Neuronal stem cell (in vitro differentiated cells): ENCODE measurements around the gene TMA7.
A peak's percentile ranks its signal among the peaks of the same experiment; 100 is the strongest.

ENCODE experiments used
- DNase-seq: peaks from one replicate; pipeline ENCODE4 v3.0.0-alpha.2; 2013; ENCODE audit warnings: low spot score
- H2AFZ ChIP-seq: one replicate; pipeline ENCODE4 v1.6.1; 2013; ENCODE audit warnings: mild to moderate bottlenecking, low read length, inconsistent platforms
- H2AK5ac ChIP-seq: 2 replicates; pipeline ENCODE4 v1.6.1; 2013; ENCODE audit warnings: low read depth, mild to moderate bottlenecking, inconsistent platforms, low read length, moderate library complexity, mixed read lengths
- H2BK120ac ChIP-seq: 2 replicates; pipeline ENCODE4 v1.6.1; 2013; ENCODE audit warnings: low read depth, mild to moderate bottlenecking, inconsistent platforms, low read length, moderate library complexity, mixed read lengths
- H2BK12ac ChIP-seq: one replicate; pipeline ENCODE4 v1.6.1; 2013; ENCODE audit warnings: low read length, inconsistent platforms
- H2BK15ac ChIP-seq: 2 replicates; pipeline ENCODE4 v1.6.1; 2013; ENCODE audit warnings: mild to moderate bottlenecking, low read length, inconsistent platforms, mixed read lengths
- H2BK5ac ChIP-seq: one replicate; pipeline ENCODE4 v1.6.1; 2013; ENCODE audit warnings: inconsistent platforms, mild to moderate bottlenecking, low read length, moderate library complexity
- H3K14ac ChIP-seq: one replicate; pipeline ENCODE4 v1.6.1; 2013; ENCODE audit warnings: low read length, inconsistent platforms
- H3K18ac ChIP-seq: 2 replicates; pipeline ENCODE4 v1.6.1; 2013; ENCODE audit warnings: low read length, inconsistent platforms
- H3K23ac ChIP-seq: 2 replicates; pipeline ENCODE4 v1.6.1; 2013; ENCODE audit warnings: low read depth, mild to moderate bottlenecking, mixed read lengths, low read length, inconsistent platforms; ENCODE audit not compliant: poor library complexity
- H3K27ac ChIP-seq: replicated peaks from 3 replicates; pipeline ENCODE4 v1.5.1; 2013; ENCODE audit warnings: low read length, inconsistent platforms
- H3K27me3 ChIP-seq, 3 experiments: 2 replicates each; pipeline ENCODE4 v1.6.1; 2013; ENCODE audit warnings: low read length in 3 of 3, mild to moderate bottlenecking in 2 of 3, inconsistent platforms in 1 of 3, low read depth in 1 of 3, mixed read lengths in 1 of 3, moderate library complexity in 1 of 3; ENCODE audit not compliant: control insufficient read depth in 3 of 3, insufficient read depth in 3 of 3
- H3K36me3 ChIP-seq, 2 donors: replicated peaks in 1 of 2; 2 replicates each; pipeline ENCODE4 v1.6.1; 2013; ENCODE audit warnings: low read length in 2 of 2; ENCODE audit not compliant: control insufficient read depth in 2 of 2, insufficient read depth in 2 of 2
- H3K4ac ChIP-seq: 2 replicates; pipeline ENCODE4 v1.6.1; 2013; ENCODE audit warnings: inconsistent platforms, mild to moderate bottlenecking, low read length, moderate library complexity
- H3K4me1 ChIP-seq, 2 donors: 1 replicate in 1 of 2; 2 replicates in 1 of 2; pipeline ENCODE4 v1.6.1; 2013; ENCODE audit warnings: low read length in 2 of 2, low read depth in 1 of 2; ENCODE audit not compliant: control insufficient read depth in 2 of 2, insufficient read depth in 1 of 2
- H3K4me2 ChIP-seq: one replicate; pipeline ENCODE4 v1.6.1; 2013; ENCODE audit warnings: mild to moderate bottlenecking, low read length, inconsistent platforms; ENCODE audit not compliant: insufficient read depth, poor library complexity, severe bottlenecking
- H3K4me3 ChIP-seq, 2 donors: 2 replicates each; pipeline ENCODE4 v1.5.1; 2013; ENCODE audit warnings: low read length in 2 of 2, mild to moderate bottlenecking in 2 of 2, inconsistent platforms in 1 of 2, moderate library complexity in 1 of 2
- H3K79me1 ChIP-seq: one replicate; pipeline ENCODE4 v1.6.1; 2013; ENCODE audit warnings: low read depth, mild to moderate bottlenecking, inconsistent platforms, low read length, moderate library complexity
- H3K9ac ChIP-seq: one replicate; pipeline ENCODE4 v1.6.1; 2013; ENCODE audit warnings: mild to moderate bottlenecking, low read depth, low read length, inconsistent platforms; ENCODE audit not compliant: poor library complexity
- H3K9me3 ChIP-seq, 2 donors: replicated peaks in 1 of 2; 2 replicates each; pipeline versions ENCODE3 to v1.6.1; 2013; ENCODE audit warnings: low read length in 2 of 2, mild to moderate bottlenecking in 2 of 2, inconsistent platforms in 1 of 2, low read depth in 1 of 2, mixed read lengths in 1 of 2, moderate library complexity in 1 of 2; ENCODE audit not compliant: control insufficient read depth in 2 of 2, insufficient read depth in 1 of 2
- H4K8ac ChIP-seq: one replicate; pipeline ENCODE4 v1.6.1; 2013; ENCODE audit warnings: low read depth, mild to moderate bottlenecking, inconsistent platforms, low read length, moderate library complexity
- H4K91ac ChIP-seq: one replicate; pipeline ENCODE4 v1.6.1; 2013; ENCODE audit warnings: low read length, low read depth, mild to moderate bottlenecking, inconsistent platforms; ENCODE audit not compliant: poor library complexity
- WGBS, 2 donors: extraction: QIAGEN DNeasy Blood & Tissue Kit; methylation state at CpG; one replicate each; pipeline ENCODE4 v1.1.7; 2013; ENCODE audit warnings: missing lambda C conversion rate in 2 of 2, mixed read lengths in 1 of 2; ENCODE audit not compliant: insufficient read length in 2 of 2, insufficient replicate concordance in 1 of 2; ENCODE audit errors: extremely low coverage in 2 of 2; 5-methylcytosine and 5-hydroxymethylcytosine counted together

Gene TMA7

DNA sequence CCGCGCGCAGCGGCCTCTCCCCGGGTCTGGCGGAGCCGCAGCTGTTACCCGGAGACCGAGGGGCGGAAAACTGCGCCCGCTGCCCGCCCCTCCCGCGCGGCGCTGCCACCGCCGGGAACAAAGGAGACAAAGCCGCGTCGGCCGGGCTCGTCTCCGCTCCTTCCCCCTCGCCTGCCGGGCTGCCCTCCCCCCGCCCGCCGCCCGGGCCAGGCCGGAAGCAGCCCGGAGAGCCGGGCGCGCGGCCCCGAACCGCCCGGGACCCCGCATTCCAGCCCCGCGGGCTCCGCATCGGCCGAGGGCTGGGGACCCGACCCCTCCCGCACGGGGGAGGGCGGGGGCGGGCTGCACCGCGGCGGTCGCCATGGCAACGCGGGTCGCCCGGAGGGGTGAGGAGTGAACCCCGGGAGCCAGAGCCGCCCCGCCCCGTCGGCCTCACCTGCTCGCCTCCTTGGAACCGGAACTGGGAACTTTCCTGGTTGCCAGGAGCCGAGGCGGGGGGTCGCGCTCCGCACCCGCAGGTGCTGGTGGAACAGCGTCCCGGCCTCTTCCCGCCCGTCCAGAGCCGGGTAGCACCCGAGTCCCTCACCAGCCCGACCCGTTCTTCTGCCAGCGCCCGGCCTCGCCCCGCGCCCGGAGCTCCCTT is 10.6 kb upstream of the TMA7 start:
- H2BK120ac ChIP-seq, result peak overlapping the region; percentile 78
- H3K9ac ChIP-seq, result peak overlapping the region; percentile 94
- H3K4me3 ChIP-seq, result peak overlapping the region; percentile 77 to 84
- H3K27ac ChIP-seq, result peak overlapping the region; percentile 92
- H2AK5ac ChIP-seq, result peak overlapping the region; percentile 88
- no CpG with 5 or more reads among the region's 86 CpGs for WGBS, 2 donors
- peaks cover 15 to 63% of the 10 kb centered on the region in 2 donors for H3K36me3 ChIP-seq
- no peaks in the 10 kb centered on the region for H3K27me3 ChIP-seq
- peaks cover 23 to 47% of the 10 kb centered on the region in 2 donors for H3K4me1 ChIP-seq
- H3K18ac ChIP-seq, result peak overlapping the region; percentile 93
- H3K23ac ChIP-seq, result peak overlapping the region; percentile 12
- DNase-seq, result peak; percentile 76
- H3K79me1 ChIP-seq, result peaks cover 23% of the 10 kb centered on the region
- H3K4ac ChIP-seq, result no peak overlapping the region
- no peak overlapping the region for H3K14ac ChIP-seq
- no peaks in the 10 kb centered on the region for H3K9me3 ChIP-seq
- peak overlapping the region; percentile 91 for H2BK5ac ChIP-seq
- peak overlapping the region; percentile 50 for H4K91ac ChIP-seq
- H2BK12ac ChIP-seq, result peak overlapping the region; percentile 36
- H2AFZ ChIP-seq, result peak overlapping the region; percentile 88
- H3K4me2 ChIP-seq, result peak overlapping the region; percentile 84
- no peak overlapping the region for H2BK15ac ChIP-seq
- peak overlapping the region; percentile 68 for H4K8ac ChIP-seq

DNA sequence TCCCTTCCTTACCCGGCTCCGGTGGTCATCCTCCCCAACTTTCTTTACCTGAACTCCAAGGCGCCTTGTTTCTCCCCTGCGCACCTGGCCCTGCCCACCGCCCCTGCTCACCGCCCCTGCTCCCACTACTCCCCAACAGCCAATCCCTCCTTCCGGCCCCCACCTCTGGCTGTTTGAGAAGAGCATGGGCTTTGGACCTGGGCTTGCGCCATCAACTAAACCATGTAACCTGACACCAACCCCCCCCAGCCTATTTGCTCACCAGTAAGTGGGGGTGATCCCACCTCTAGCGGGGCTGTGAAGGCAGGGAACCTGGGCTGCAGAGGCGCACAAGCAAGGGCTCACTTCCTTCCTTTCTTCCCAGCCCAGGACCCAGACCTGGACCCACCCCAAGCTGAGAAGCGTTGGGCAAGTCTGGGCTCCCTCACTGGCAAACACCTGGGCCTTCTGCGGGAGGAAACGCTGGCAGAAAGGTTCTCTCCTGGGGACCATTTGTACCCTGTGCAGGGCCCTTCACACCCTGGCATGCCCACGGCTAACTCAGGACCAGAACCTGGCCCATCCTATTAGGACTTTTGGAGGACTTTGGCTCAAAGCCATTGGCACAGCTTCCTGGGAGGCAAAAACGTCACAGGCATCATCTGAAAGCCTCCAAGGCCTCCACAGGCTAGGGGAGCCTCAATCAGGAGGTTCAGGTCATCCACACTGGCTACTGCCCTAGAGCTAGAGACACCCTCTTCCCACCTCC is 9.9 kb upstream of the TMA7 start, which contains the start of gene PLXNB1:
PLXNB1 (minus strand) TSS at position 127 of the 748 bp plus-strand sequence. CDS start 5,475 bp downstream, outside the sequence.
- Histone ChIP-seq H3K18ac (peak within 1 kb of the TSS; percentile 93), H2BK12ac (peak within 1 kb of the TSS; percentile 36), H3K79me1 (peaks cover 22% of the 10 kb centered on the region), H2BK15ac (peak within 1 kb of the TSS; percentile 34), H3K4me2 (peak within 1 kb of the TSS; percentile 84), H3K14ac (no peak within 1 kb of the TSS), H4K8ac (peak within 1 kb of the TSS; percentile 73), H3K23ac (peak within 1 kb of the TSS; percentile 12), H2BK120ac (peak within 1 kb of the TSS; percentile 78), H2AK5ac (peak within 1 kb of the TSS; percentile 88), H2BK5ac (peak within 1 kb of the TSS; percentile 91), H3K27ac (peak within 1 kb of the TSS; percentile 92), H4K91ac (peak within 1 kb of the TSS; percentile 50), H3K9ac (peak within 1 kb of the TSS; percentile 94), H3K4me3 (peak within 1 kb of the TSS; percentile 77 to 84), H3K9me3 (no peaks in the 10 kb centered on the region), H3K4me1 (peaks cover 23 to 47% of the 10 kb centered on the region in 2 donors), H3K27me3 (no peaks in the 10 kb centered on the region), H2AFZ (peak within 1 kb of the TSS; percentile 88), H3K36me3 (peaks cover 16 to 61% of the 10 kb centered on the region in 2 donors), H3K4ac (no peak within 1 kb of the TSS)
- peak; percentile 67 for DNase-seq
- WGBS, 2 donors, result no CpG with 5 or more reads among the region's 15 CpGs

DNA sequence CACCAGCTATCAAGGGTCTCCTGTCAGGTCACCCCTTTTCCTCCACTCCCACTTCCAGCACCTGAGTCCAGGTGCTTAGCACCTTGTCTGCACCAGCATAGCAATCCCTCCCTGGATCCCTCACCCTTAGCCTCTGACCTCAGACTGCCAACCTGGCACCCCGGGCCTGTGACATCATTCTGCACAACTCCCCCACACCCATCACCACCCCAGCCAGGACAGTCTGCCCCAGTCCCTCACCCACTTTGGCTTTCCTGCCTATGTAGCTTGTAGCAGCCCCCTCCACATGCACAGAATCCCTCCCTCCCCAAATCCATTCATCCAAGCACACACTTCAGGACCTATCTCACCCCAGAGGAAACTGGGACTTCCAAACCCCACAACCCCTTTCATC is 9.4 kb upstream of the TMA7 start:
- Histone ChIP-seq H2BK15ac (peak overlapping the region; percentile 34), H2BK12ac (no peak overlapping the region), H3K27me3 (no peaks in the 10 kb centered on the region), H2BK5ac (peak overlapping the region; percentile 91), H3K9me3 (no peaks in the 10 kb centered on the region), H3K9ac (no peak overlapping the region), H3K36me3 (peaks cover 16 to 57% of the 10 kb centered on the region in 2 donors), H3K4me2 (no peak overlapping the region), H3K4me1 (peaks cover 23 to 44% of the 10 kb centered on the region in 2 donors), H3K79me1 (peaks cover 17% of the 10 kb centered on the region), H3K27ac (peak overlapping the region; percentile 92), H3K14ac (no peak overlapping the region), H2AFZ (no peak overlapping the region), H3K4ac (no peak overlapping the region), H2BK120ac (no peak overlapping the region), H3K18ac (peak overlapping the region; percentile 58), H3K23ac (no peak overlapping the region), H4K8ac (peak overlapping the region; percentile 73), H3K4me3 (peak overlapping the region in 1 of 2 donors; percentile 77), H4K91ac (no peak overlapping the region), H2AK5ac (peak overlapping the region; percentile 8)
- no peak for DNase-seq
- no CpG with 5 or more reads among the region's 1 CpG for WGBS, 2 donors
